Neural cell (in vitro differentiated cells): Measurements from ENCODE around the gene FSTL5. TPM values are rescaled to one million over a fixed set of nuclear protein-coding genes. Genes with fewer than 3 reads are reported as not detected.

Source experiments
- H2AFZ ChIP-seq: fragments of 200-600, 300-800 bp; sonication (generic), shearing (Covaris generic); 2 replicates; pipeline ENCODE4 v1.6.0; 2014; ENCODE audit warnings: low read depth, mild to moderate bottlenecking, antibody characterized with exemption, low read length, moderate library complexity
- H3F3A ChIP-seq: fragments of 200-600 bp; shearing (Covaris generic); 2 replicates; pipeline ENCODE4 v1.6.1; 2016; ENCODE audit warnings: mild to moderate bottlenecking, moderate library complexity, mixed read lengths, antibody characterized with exemption, low read length; ENCODE audit not compliant: insufficient read depth, poor library complexity, severe bottlenecking
- H3K27ac ChIP-seq: fragments of 200-600, 300-800 bp; sonication (generic), shearing (Covaris generic); 2 replicates; pipeline ENCODE4 v1.5.1; 2014; ENCODE audit warnings: mild to moderate bottlenecking, low read length, moderate library complexity
- H3K27me3 ChIP-seq: fragments of 300-800, 200-600 bp; sonication (generic), shearing (Covaris generic); 2 replicates; pipeline ENCODE4 v1.6.0; 2014; ENCODE audit warnings: mild to moderate bottlenecking, low read depth, low read length, moderate library complexity; ENCODE audit not compliant: insufficient read depth
- H3K36me3 ChIP-seq: fragments of 300-800, 200-600 bp; sonication (generic), shearing (Covaris generic); 2 replicates; pipeline ENCODE4 v1.5.1; 2014; ENCODE audit warnings: mild to moderate bottlenecking, antibody characterized with exemption, low read length, moderate library complexity; ENCODE audit not compliant: insufficient read depth
- H3K4me2 ChIP-seq: fragments of 300-800, 200-600 bp; sonication (generic), shearing (Covaris generic); 2 replicates; pipeline ENCODE4 v1.6.0; 2014; ENCODE audit warnings: mild to moderate bottlenecking, low read length
- H3K4me3 ChIP-seq: fragments of 300-800, 200-600 bp; sonication (generic), shearing (Covaris generic); 2 replicates; pipeline ENCODE4 v1.5.1; 2014; ENCODE audit warnings: mild to moderate bottlenecking, low read length, moderate library complexity
- H3K79me2 ChIP-seq: fragments of 200-600 bp; shearing (Covaris generic); replicated peaks from 2 replicates; pipeline ENCODE4 v1.6.0; 2014; ENCODE audit warnings: mild to moderate bottlenecking, low read length, moderate library complexity; ENCODE audit not compliant: insufficient read depth
- H3K9ac ChIP-seq: fragments of 300-800, 200-600 bp; sonication (generic), shearing (Covaris generic); 2 replicates; pipeline ENCODE4 v1.6.1; 2016; ENCODE audit warnings: mild to moderate bottlenecking, low read length, mixed read lengths
- H3K9me2 ChIP-seq: fragments of 200-600 bp; shearing (Covaris generic); 2 replicates; pipeline ENCODE4 v1.6.1; 2016; ENCODE audit warnings: mild to moderate bottlenecking, low read length, mixed read lengths; ENCODE audit not compliant: insufficient read depth
- H3K9me3 ChIP-seq: fragments of 200-600, 300-800 bp; sonication (generic), shearing (Covaris generic); 2 replicates; pipeline ENCODE4 v1.6.1; 2016; ENCODE audit warnings: mild to moderate bottlenecking, mixed run types, low read length, moderate library complexity, mixed read lengths
- H4K20me1 ChIP-seq: fragments of 200-600 bp; shearing (Covaris generic); 2 replicates; pipeline ENCODE4 v1.6.1; 2016; ENCODE audit warnings: mild to moderate bottlenecking, mixed run types; ENCODE audit not compliant: insufficient read depth
- EP300 ChIP-seq: fragments of 450-650 bp; conservative IDR thresholded peaks from 2 replicates; pipeline ENCODE4 v1.6.1; 2014; ENCODE audit warnings: antibody characterized with exemption, mild to moderate bottlenecking, moderate library complexity; ENCODE audit not compliant: poor library complexity, severe bottlenecking
- EZH2 ChIP-seq: fragments of 200-600, 300-800 bp; shearing (Covaris generic), sonication (generic); IDR thresholded peaks from 2 replicates; pipeline ENCODE4 v1.6.1; 2014; ENCODE audit warnings: antibody characterized with exemption, low read length, borderline replicate concordance, mild to moderate bottlenecking; ENCODE audit not compliant: insufficient read depth, poor library complexity, severe bottlenecking
- MXI1 ChIP-seq: fragments of 450-650 bp; conservative IDR thresholded peaks from 2 replicates; pipeline ENCODE4 v1.6.1; 2014; ENCODE audit warnings: antibody characterized with exemption, mild to moderate bottlenecking; ENCODE audit not compliant: poor library complexity, severe bottlenecking
- POLR2AphosphoS5 ChIP-seq: IDR thresholded peaks from 2 replicates; pipeline ENCODE4 v1.6.1; 2012
- RAD21 ChIP-seq: fragments of 450-650 bp; conservative IDR thresholded peaks from 2 replicates; pipeline ENCODE4 v1.6.1; 2014; ENCODE audit warnings: antibody characterized with exemption, mild to moderate bottlenecking, moderate library complexity
- REST ChIP-seq: IDR thresholded peaks from 2 replicates; pipeline ENCODE4 v1.6.1; 2012; ENCODE audit warnings: borderline replicate concordance
- SMC3 ChIP-seq: fragments of 450-650 bp; conservative IDR thresholded peaks from 2 replicates; pipeline ENCODE4 v1.6.1; 2014; ENCODE audit warnings: antibody characterized with exemption, mild to moderate bottlenecking, moderate library complexity; ENCODE audit not compliant: poor library complexity
- TAF1 ChIP-seq: IDR thresholded peaks from 2 replicates; pipeline ENCODE4 v1.6.1; 2012; ENCODE audit warnings: low read depth
- polyA plus RNA-seq: library from polyadenylated mRNA; depleted of rRNA; stranded (reverse); fragments of >200 nt; gene quantifications from 2 replicates; pipeline ENCODE4 v1.2.3, GENCODE V29; 2014

FSTL5 gene
- polyA plus RNA-seq, 1 donor from 2014 or later, result 6.8 TPM

- Histone ChIP-seq H3K36me3 (no peaks in the 10 kb centered on the region), H3K4me2 (no peak overlapping the region), H3K79me2 (no peaks in the 10 kb centered on the region), H3K27me3 (no peaks in the 10 kb centered on the region), H3F3A (no peaks in the 10 kb centered on the region), H3K9me3 (no peaks in the 10 kb centered on the region), H3K4me3 (no peak overlapping the region), H4K20me1 (no peaks in the 10 kb centered on the region), H3K27ac (no peak overlapping the region), H3K9ac (no peak overlapping the region), H3K9me2 (no peaks in the 10 kb centered on the region), H2AFZ (no peak overlapping the region)
- TF ChIP-seq TAF1 (no peak), SMC3 (no peak), MXI1 (no peak), EP300 (no peak), EZH2 (no peak), REST (no peak), RAD21 (no peak)
Measured at GRCh38 chr4:161336621-161337020, 827.2 kb downstream of the FSTL5 start.

GRCh38 chr4:161336016-161336530, 827.7 kb downstream of the FSTL5 start:
- H3K27ac ChIP-seq, result no peak overlapping the region
- no peaks in the 10 kb centered on the region for H3K9me2 ChIP-seq
- H3K27me3 ChIP-seq, result no peaks in the 10 kb centered on the region
- no peak overlapping the region for H3K4me2 ChIP-seq
- no peak overlapping the region for H3K4me3 ChIP-seq
- no peaks in the 10 kb centered on the region for H3K79me2 ChIP-seq
- H2AFZ ChIP-seq, result no peak overlapping the region
- H3K9ac ChIP-seq, result no peak overlapping the region
- no peaks in the 10 kb centered on the region for H3K36me3 ChIP-seq
- no peaks in the 10 kb centered on the region for H3K9me3 ChIP-seq
- H3F3A ChIP-seq, result no peaks in the 10 kb centered on the region
- TF ChIP-seq EP300 (no peak), EZH2 (no peak), RAD21 (no peak), TAF1 (no peak), MXI1 (no peak), SMC3 (no peak), POLR2AphosphoS5 (no peak), REST (no peak)
- no peaks in the 10 kb centered on the region for H4K20me1 ChIP-seq
